ENCODE results near the gene FOXK2.

Gene FOXK2

DNA sequence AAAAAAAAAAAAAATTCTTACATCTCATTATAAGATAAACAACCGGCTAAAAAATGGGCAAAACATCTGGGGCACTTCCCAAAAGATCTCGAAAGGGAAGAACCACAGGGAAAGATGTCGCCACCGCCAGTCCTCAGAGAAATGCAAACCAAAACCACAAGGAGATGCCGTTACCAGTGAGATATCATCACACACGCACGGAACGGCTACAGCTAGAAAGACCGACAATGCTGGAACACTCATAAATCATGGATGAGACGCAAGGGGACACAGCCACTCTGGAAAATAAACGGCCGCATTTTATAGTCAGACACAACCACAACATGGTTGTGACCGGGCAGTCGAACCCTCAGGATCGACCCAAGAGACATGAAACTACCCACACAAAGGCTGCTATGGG is 104.2 kb downstream of the FOXK2 start:
- TF ChIP-seq, protein P1, sequence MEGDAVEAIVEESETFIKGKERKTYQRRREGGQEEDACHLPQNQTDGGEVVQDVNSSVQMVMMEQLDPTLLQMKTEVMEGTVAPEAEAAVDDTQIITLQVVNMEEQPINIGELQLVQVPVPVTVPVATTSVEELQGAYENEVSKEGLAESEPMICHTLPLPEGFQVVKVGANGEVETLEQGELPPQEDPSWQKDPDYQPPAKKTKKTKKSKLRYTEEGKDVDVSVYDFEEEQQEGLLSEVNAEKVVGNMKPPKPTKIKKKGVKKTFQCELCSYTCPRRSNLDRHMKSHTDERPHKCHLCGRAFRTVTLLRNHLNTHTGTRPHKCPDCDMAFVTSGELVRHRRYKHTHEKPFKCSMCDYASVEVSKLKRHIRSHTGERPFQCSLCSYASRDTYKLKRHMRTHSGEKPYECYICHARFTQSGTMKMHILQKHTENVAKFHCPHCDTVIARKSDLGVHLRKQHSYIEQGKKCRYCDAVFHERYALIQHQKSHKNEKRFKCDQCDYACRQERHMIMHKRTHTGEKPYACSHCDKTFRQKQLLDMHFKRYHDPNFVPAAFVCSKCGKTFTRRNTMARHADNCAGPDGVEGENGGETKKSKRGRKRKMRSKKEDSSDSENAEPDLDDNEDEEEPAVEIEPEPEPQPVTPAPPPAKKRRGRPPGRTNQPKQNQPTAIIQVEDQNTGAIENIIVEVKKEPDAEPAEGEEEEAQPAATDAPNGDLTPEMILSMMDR (IDR thresholded peaks at IDR 0.05; ENCODE audit: extremely low read depth, missing control alignments) = no peak
- DNase-seq (ENCODE audit: low spot score) = no peak

DNA sequence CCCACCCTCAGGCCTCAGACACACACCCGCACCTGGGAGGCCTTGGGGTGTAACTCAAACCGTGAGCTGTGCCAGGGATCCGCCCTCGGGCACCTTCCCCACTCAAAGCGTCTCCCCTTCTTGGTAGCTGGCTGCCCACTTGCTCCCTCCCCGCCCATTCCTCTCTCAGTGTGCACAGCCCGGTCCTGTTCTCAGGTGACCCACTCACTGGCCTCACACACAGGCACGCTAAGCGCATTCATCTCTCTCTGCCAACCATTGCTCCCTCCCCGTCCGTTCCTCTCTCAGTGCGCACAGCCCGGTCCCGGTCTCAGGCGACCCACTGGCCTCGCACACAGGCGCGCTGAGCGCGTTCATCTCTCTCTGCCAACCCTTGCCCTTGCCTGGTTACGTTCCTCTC is 107.9 kb downstream of the FOXK2 start:
- DNase-seq (ENCODE audit: low spot score) = no peak
- TF ChIP-seq, protein P1 (IDR thresholded peaks at IDR 0.05; ENCODE audit: extremely low read depth, missing control alignments) = no peak

DNA sequence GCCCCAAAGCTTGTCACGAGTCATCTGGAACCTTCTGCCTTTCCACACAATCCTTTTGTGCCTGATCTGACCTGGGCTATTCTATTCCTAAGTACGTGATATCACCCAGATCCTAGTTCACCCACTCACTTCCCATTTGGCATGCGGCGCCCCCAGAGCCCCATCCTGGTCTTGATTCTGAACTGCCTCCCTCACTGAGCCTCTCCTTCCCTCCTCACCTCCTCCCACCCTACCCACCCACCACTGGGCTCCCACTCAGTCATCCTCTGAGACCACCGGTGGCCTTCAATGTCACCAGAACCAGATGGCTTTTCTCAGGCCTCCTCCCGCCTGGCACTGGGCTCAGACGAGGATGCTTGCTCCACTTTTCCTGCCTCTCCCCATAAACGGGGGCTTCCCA is 110.2 kb downstream of the FOXK2 start:
- TF ChIP-seq, protein P1 (IDR thresholded peaks at IDR 0.05; ENCODE audit: extremely low read depth, missing control alignments) = no peak

GRCh38 chr17:82630212-82630611 is 110.7 kb downstream of the FOXK2 start:
- TF ChIP-seq, protein P1 (IDR thresholded peaks at IDR 0.05; ENCODE audit: extremely low read depth, missing control alignments) = no peak
- no peak for DNase-seq (ENCODE audit: low spot score)

More for the DNA sequence above, 110.2 kb downstream of the FOXK2 start:
- DNase-seq (ENCODE audit: low spot score) = no peak

DNA sequence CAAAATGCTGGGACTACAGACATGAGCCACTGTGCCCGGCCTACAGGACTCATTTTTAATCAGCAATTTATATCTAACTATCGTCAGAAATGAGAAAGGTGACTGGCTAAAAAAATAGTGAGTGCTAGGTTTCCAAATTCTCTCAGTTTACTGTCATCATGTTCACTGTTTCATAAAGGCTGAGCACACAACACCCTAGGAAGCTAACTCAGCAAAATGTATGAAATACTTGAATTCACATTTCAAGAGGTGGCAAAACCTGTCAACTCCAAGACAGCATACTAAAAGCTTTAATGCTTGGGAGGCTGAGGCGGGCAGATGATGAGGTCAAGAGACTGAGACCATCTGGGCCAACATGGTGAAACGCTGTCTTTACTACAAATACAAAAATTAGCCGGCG is 112.0 kb downstream of the FOXK2 start:
- TF ChIP-seq, protein P1 (IDR thresholded peaks at IDR 0.05; ENCODE audit: extremely low read depth, missing control alignments) = no peak
- DNase-seq (ENCODE audit: low spot score) = no peak

DNA sequence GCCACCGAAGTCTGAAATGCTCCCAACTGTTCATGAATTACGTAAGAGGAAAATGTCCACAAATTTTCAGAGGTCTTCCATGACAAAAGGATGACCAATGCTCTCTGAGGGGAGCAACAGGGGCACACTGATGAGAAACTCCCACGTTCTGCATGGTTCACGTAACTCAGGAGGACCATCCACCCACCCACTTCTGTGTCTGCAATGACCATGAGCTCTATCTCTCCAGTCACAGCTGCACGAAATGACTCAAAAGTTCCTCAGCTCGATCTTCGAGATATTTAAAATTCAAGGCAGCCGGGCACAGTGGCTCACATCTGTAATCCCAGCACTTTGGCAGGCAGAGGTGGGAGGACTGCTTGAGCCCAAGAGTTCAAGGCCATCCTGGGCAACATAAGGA is 112.9 kb downstream of the FOXK2 start:
- no peak for DNase-seq (ENCODE audit: low spot score)
- TF ChIP-seq, protein P1 (IDR thresholded peaks at IDR 0.05; ENCODE audit: extremely low read depth, missing control alignments) = no peak

DNA sequence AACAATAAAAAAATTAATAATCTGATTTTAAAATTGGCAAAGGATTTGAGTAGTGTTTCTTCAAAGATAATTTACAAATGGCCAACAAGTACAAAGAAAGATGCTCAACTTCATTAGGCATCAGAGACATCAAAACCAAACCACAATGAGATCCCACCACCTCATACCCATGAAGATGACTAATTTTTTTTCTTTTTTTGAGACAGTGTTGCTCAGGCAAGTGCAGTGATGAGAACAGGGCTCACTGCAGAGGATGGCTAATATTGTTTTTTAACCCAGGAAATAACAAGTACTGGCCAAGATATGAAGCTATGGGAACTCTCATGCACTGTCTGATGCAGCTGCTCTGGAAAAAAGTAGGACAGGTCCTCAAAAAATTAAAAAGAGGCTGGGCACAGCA is 113.8 kb downstream of the FOXK2 start:
- TF ChIP-seq, protein P1 (IDR thresholded peaks at IDR 0.05; ENCODE audit: extremely low read depth, missing control alignments) = no peak
- DNase-seq (ENCODE audit: low spot score) = no peak

All from GM20000 (cell line).